ENCODE results near the gene KLHL17. TPM values are rescaled to one million over a fixed set of nuclear protein-coding genes. Genes with fewer than 3 reads are reported as not detected.

KLHL17 gene
- polyA plus RNA-seq, 2 of the 4 experiments (the other 2 are of a cell fraction) = 5.7 to 21.6 TPM

DNA sequence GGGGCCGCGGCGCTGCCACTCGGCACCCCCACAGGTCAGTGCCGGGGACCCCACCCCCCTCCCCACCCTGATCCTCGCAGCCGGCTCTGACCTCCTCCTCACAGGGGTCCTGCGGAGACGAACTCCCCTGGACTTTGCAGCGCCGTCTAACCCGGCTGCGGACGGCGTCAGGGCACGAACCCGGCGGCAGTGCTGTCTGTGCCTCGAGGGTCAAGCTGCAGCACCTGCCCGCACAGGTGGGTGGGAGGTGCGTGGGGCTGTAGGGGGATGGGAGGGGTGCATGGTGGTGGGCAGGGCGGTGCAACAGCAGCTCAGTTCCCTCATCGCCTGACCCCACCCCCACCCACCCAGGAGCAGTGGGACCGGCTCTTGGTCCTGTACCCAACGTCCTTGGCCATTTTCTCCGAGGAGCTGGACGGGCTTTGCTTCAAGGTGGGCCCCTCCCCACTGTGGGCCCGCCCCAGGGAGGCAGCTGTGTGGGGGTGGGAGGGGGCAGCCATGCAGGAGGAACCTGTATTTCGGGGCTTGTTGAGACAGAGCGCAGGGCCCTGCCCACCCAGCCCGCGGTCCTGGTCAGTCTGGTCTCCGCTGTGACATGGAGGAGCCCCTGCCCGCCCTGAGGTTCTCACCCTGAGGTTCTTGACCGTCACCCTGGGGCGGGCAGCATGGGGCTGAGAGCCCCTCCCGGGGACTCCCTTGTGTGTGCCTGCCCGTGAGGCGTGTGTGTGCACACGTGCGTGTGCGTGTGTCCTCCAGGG is 10.8 kb downstream of the KLHL17 start:
- POLR2A ChIA-PET = no interaction called here
- WGBS (ENCODE audit: missing lambda C conversion rate) = 100% methylated on average over 1 of the region's 42 CpGs
- Histone ChIP-seq H3K27ac (no peak overlapping the region), H3K4me3 (no peak overlapping the region), H3K4me1 (peaks cover 14% of the 10 kb centered on the region), H3K9me3 (no peaks in the 10 kb centered on the region), H3K4me2 (no peak overlapping the region)
- no peak for DNase-seq (ENCODE audit: low read depth in 1 of 2, low spot score in 1 of 2)
- TF ChIP-seq, protein P1, sequence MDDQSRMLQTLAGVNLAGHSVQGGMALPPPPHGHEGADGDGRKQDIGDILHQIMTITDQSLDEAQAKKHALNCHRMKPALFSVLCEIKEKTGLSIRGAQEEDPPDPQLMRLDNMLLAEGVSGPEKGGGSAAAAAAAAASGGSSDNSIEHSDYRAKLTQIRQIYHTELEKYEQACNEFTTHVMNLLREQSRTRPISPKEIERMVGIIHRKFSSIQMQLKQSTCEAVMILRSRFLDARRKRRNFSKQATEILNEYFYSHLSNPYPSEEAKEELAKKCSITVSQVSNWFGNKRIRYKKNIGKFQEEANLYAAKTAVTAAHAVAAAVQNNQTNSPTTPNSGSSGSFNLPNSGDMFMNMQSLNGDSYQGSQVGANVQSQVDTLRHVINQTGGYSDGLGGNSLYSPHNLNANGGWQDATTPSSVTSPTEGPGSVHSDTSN (IDR thresholded peaks at IDR 0.05) = no peak
- TF ChIP-seq HEYL (CRISPR knock-in tag; IDR thresholded peaks at IDR 0.05) = no peak
- TF ChIP-seq MAFK (IDR thresholded peaks at IDR 0.05; ENCODE audit: partially characterized antibody) = no peak
- TF ChIP-seq HOXB13 (CRISPR knock-in tag; IDR thresholded peaks at IDR 0.05; ENCODE audit: low read depth) = no peak
- no peak for TF ChIP-seq SMC3 (IDR thresholded peaks at IDR 0.05)
- no peak for TF ChIP-seq RCOR1 (IDR thresholded peaks at IDR 0.05; ENCODE audit: low read depth, low read length)
- no peak for TF ChIP-seq NFE2L2 (conservative IDR thresholded peaks at IDR 0.05; ENCODE audit: low read length)
- no peak for TF ChIP-seq FOSL2 (IDR thresholded peaks at IDR 0.05)
- TF ChIP-seq FOSL2 (CRISPR knock-in tag; IDR thresholded peaks at IDR 0.05) = no peak
- no peak for TF ChIP-seq ESRRA (IDR thresholded peaks at IDR 0.05; ENCODE audit: borderline replicate concordance, low read length)
- TF ChIP-seq TFCP2L1 (CRISPR knock-in tag; IDR thresholded peaks at IDR 0.05) = no peak
- TF ChIP-seq CEBPB (IDR thresholded peaks at IDR 0.05) = no peak
- no peak for ATAC-seq
- no peak for FAIRE-seq
- CTCF ChIA-PET = interaction anchor here (1.4 to 1.6 kb wide), 2 partner anchors 12 to 66 kb away, joined by 4 to 8 read pairs; no protein-coding TSS in a partner anchor

DNA sequence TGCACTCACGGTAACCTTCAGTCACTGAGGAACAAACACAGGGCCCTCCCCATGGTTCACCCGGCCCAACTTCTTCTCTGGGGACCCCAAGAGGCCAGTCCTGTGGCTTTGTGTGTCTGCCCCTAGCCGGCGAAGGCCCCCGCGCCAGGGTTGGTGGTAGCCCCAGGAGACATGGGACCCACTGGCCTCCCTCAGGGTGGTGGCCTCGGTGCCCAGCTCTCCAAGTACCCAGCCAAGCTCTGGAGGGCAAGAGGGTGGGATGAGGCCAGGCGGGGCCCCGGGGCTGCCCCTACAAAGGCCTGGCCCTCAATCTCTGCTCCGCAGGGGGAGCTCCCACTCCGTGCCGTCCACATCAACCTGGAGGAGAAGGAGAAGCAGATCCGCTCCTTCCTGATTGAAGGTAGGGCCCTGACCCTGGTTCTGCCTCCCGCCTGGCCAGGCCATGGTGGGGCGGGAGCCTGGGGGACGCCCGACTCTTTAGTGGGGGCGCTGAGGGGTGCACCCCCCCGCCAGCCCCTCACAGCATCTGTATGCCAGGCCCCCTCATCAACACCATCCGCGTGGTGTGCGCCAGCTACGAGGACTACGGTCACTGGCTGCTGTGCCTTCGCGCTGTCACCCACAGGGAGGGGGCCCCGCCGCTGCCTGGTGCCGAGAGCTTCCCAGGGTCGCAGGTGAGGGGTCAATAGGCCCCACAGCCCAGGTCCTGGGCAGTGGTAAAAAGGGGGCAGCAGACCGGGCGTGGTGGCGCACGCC is 11.5 kb downstream of the KLHL17 start:
- CTCF ChIA-PET = no interaction called here
- H3K4me1 ChIP-seq = peaks cover 13% of the 10 kb centered on the region; the same call in 2 of the 3 replicates
- no peak for TF ChIP-seq MYC (IDR thresholded peaks at IDR 0.05; ENCODE audit: borderline replicate concordance, low read length)
- TF ChIP-seq, protein P2, sequence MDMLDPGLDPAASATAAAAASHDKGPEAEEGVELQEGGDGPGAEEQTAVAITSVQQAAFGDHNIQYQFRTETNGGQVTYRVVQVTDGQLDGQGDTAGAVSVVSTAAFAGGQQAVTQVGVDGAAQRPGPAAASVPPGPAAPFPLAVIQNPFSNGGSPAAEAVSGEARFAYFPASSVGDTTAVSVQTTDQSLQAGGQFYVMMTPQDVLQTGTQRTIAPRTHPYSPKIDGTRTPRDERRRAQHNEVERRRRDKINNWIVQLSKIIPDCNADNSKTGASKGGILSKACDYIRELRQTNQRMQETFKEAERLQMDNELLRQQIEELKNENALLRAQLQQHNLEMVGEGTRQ (IDR thresholded peaks at IDR 0.05) = no peak
- no peak for ATAC-seq
- FAIRE-seq = no peak
- H3K27ac ChIP-seq = no peak overlapping the region
- DNase-seq (ENCODE audit: low read depth in 1 of 2, low spot score in 1 of 2) = no peak
- H3K4me2 ChIP-seq = no peak overlapping the region
- no peaks in the 10 kb centered on the region for H3K9me3 ChIP-seq
- POLR2A ChIA-PET = no interaction called here
- H3K4me3 ChIP-seq = no peak overlapping the region
- 89% methylated on average over 12 of the region's 34 CpGs for WGBS (ENCODE audit: missing lambda C conversion rate)

DNA sequence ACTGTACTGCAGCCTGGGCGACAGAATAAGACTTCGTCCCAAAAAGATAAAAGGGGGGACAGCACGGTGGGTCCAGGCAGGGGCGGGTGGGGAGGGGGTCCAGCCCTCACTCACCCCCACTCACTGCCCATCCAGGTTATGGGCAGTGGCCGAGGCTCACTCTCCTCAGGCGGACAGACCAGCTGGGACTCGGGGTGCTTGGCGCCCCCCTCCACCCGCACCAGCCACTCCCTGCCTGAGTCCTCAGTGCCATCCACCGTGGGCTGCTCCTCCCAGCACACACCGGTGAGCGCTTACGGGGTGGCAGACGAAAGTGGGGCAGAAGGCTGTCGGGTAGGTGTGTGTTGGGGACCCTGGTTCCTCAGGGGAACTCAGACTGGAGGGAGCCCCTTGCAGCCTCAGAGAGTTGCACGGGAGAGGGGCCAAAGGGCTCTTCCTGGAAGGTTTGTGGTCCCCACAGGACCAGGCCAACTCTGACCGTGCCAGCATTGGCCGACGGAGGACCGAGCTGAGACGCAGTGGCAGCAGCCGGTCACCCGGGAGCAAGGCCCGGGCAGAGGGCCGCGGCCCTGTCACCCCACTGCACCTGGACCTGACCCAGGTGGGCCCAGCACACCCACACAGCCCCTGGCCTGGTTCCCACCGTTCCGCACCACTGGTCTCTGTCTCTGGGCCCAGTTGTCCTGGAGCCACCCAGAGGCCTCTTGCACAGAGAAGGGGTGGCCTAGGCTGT is 12.5 kb downstream of the KLHL17 start:
- H3K4me2 ChIP-seq = no peak overlapping the region
- peaks cover 7% of the 10 kb centered on the region; the same call in 1 of the 3 replicates for H3K4me1 ChIP-seq
- no peak for FAIRE-seq
- DNase-seq (ENCODE audit: low read depth in 1 of 2, low spot score in 1 of 2) = no peak
- H3K27ac ChIP-seq = no peak overlapping the region
- no peak for ATAC-seq
- TF ChIP-seq FOSL2 (IDR thresholded peaks at IDR 0.05) = no peak
- TF ChIP-seq FOSL2 (CRISPR knock-in tag; IDR thresholded peaks at IDR 0.05) = no peak
- no peak for TF ChIP-seq RARB (CRISPR knock-in tag; IDR thresholded peaks at IDR 0.05)
- no peak for TF ChIP-seq SREBF2 (IDR thresholded peaks at IDR 0.05)
- TF ChIP-seq, protein P3, sequence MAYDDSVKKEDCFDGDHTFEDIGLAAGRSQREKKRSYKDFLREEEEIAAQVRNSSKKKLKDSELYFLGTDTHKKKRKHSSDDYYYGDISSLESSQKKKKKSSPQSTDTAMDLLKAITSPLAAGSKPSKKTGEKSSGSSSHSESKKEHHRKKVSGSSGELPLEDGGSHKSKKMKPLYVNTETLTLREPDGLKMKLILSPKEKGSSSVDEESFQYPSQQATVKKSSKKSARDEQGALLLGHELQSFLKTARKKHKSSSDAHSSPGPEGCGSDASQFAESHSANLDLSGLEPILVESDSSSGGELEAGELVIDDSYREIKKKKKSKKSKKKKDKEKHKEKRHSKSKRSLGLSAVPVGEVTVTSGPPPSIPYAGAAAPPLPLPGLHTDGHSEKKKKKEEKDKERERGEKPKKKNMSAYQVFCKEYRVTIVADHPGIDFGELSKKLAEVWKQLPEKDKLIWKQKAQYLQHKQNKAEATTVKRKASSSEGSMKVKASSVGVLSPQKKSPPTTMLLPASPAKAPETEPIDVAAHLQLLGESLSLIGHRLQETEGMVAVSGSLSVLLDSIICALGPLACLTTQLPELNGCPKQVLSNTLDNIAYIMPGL (CRISPR knock-in tag; IDR thresholded peaks at IDR 0.05; ENCODE audit: borderline replicate concordance) = no peak
- TF ChIP-seq ZC3H11A (IDR thresholded peaks at IDR 0.05) = no peak
- TF ChIP-seq KDM5A (IDR thresholded peaks at IDR 0.05) = no peak
- no peak for TF ChIP-seq MYC (IDR thresholded peaks at IDR 0.05; ENCODE audit: borderline replicate concordance, low read length)
- TF ChIP-seq RCOR1 (IDR thresholded peaks at IDR 0.05; ENCODE audit: low read depth, low read length) = no peak
- no peak for TF ChIP-seq FOSB (CRISPR knock-in tag; IDR thresholded peaks at IDR 0.05)
- TF ChIP-seq HDAC2 (IDR thresholded peaks at IDR 0.05) = no peak
- no peak for TF ChIP-seq EHF (CRISPR knock-in tag; IDR thresholded peaks at IDR 0.05)
- no peak overlapping the region for H3K4me3 ChIP-seq
- ChIA-PET POLR2A (no interaction called here), CTCF (interaction anchor here (3.7 kb wide), 1 partner anchor 32 kb away, joined by 26 read pairs; no protein-coding TSS in a partner anchor)
- no peaks in the 10 kb centered on the region for H3K9me3 ChIP-seq
- 96% methylated on average over 7 of the region's 28 CpGs for WGBS (ENCODE audit: missing lambda C conversion rate)
